AG04449 (cell line): ENCODE data around the gene EXT2.

Experiments used
- CTCF ChIA-PET: fragments of 350-600 bp; formaldehyde crosslinking; extraction: SDS; loops from one replicate; lab custom pipeline; 2021; ENCODE audit warnings: antibody characterized with exemption; lab: Yijun Ruan, JAX
- POLR2A ChIA-PET: fragments of 400-600, 350-600 bp; formaldehyde crosslinking; extraction: SDS; loops from one replicate; lab custom pipeline; 2020; ENCODE audit warnings: antibody characterized with exemption, inconsistent platforms; lab: Yijun Ruan, JAX
- DNase-seq: peaks from one replicate; pipeline ENCODE4 v3.0.0-alpha.2; 2010; ENCODE audit warnings: low read depth, low spot score
- H3K4me3 ChIP-seq: 2 replicates; pipeline ENCODE4 v1.5.1; 2011; ENCODE audit warnings: low read depth, mild to moderate bottlenecking, control low read depth, low read length
- CTCF ChIP-seq: IDR thresholded peaks from one replicate; pipeline ENCODE4 v1.5.1; 2011; ENCODE audit warnings: mild to moderate bottlenecking, moderate library complexity, low read length, control low read depth, inconsistent platforms; ENCODE audit not compliant: insufficient read depth; ENCODE audit errors: missing control alignments

EXT2 gene

GRCh38 chr11:44248109-44248508 lies 152.6 kb downstream of the EXT2 start:
- ChIA-PET CTCF (interaction anchor here (0.9 to 2.5 kb wide), 6 partner anchors 10 to 154 kb away, joined by 3 to 13 read pairs (median 3); no protein-coding TSS in a partner anchor), POLR2A (no interaction called here)
- TF ChIP-seq CTCF: no peak
- no peak overlapping the region for H3K4me3 ChIP-seq
- DNase-seq: no peak

- ChIA-PET CTCF (no interaction called here), POLR2A (no interaction called here)
- DNase-seq: no peak
- no peak for TF ChIP-seq CTCF
- no peak overlapping the region for H3K4me3 ChIP-seq
These were observed 154.9 kb downstream of the EXT2 start for GRCh38 chr11:44250421-44250820.

- DNase-seq: no peak
- no peak for TF ChIP-seq CTCF
- CTCF ChIA-PET: interaction anchor here (1.4 kb wide), 2 partner anchors 33 to 34 kb away, joined by 7 to 8 read pairs; no protein-coding TSS in a partner anchor
- H3K4me3 ChIP-seq: no peak overlapping the region
- POLR2A ChIA-PET: no interaction called here
These were observed 157.6 kb downstream of the EXT2 start for GRCh38 chr11:44252999-44253602.

- no peak for DNase-seq
- no peak overlapping the region for H3K4me3 ChIP-seq
- POLR2A ChIA-PET: no interaction called here
- no peak for TF ChIP-seq CTCF
- CTCF ChIA-PET: interaction anchor here (1.3 kb wide), 1 partner anchor 11 kb away, joined by 3 read pairs; no protein-coding TSS in a partner anchor
These were observed 160.1 kb downstream of the EXT2 start for GRCh38 chr11:44255406-44256071.

GRCh38 chr11:44256673-44257291 lies 161.3 kb downstream of the EXT2 start:
- no peak for DNase-seq
- ChIA-PET CTCF (interaction anchor here (1.5 to 3.2 kb wide), 2 partner anchors 10 to 29 kb away, joined by 9 to 13 read pairs; no protein-coding TSS in a partner anchor), POLR2A (no interaction called here)
- no peak overlapping the region for H3K4me3 ChIP-seq
- no peak for TF ChIP-seq CTCF
